MCF 10A (cell line): ENCODE data around the gene NR2E3. TPM values are rescaled to one million over a fixed set of nuclear protein-coding genes. Genes with fewer than 3 reads are reported as not detected.

Experiments used
- BruUV-seq: library from RNA; stranded (reverse); fragments of 400-500 nt; replicated peaks from 2 replicates; lab custom pipeline; 2021; lab: Mats Ljungman, UMichigan
- CTCF ChIA-PET: fragments of 300-600 bp; sonication (Branson Sonifier 250); formaldehyde crosslinking; extraction: SDS; loops from one replicate; lab custom pipeline; 2021; ENCODE audit warnings: antibody characterized with exemption, inconsistent platforms; lab: Yijun Ruan, JAX
- POLR2A ChIA-PET: fragments of 300-600, 350-650 bp; sonication (Branson Sonifier 250); formaldehyde crosslinking; extraction: SDS; loops from one replicate; lab custom pipeline; 2020; ENCODE audit warnings: antibody characterized with exemption, inconsistent platforms; lab: Yijun Ruan, JAX
- DNase-seq: peaks from one replicate; pipeline ENCODE4 v3.0.0-alpha.2; 2018; ENCODE audit not compliant: unreplicated experiment
- H3K27ac Mint-ChIP-seq: one replicate; pipeline ENCODE4 v1.8.0; 2022; ENCODE audit warnings: mild to moderate bottlenecking, low read depth, mixed read lengths; ENCODE audit not compliant: unreplicated experiment
- H3K27me3 Mint-ChIP-seq: one replicate; pipeline ENCODE4 v1.8.0; 2022; ENCODE audit warnings: mixed read lengths; ENCODE audit not compliant: insufficient read depth, unreplicated experiment
- H3K36me3 Mint-ChIP-seq: one replicate; pipeline ENCODE4 v1.8.0; 2022; ENCODE audit warnings: mild to moderate bottlenecking, moderate library complexity, mixed read lengths; ENCODE audit not compliant: insufficient read depth, unreplicated experiment
- H3K4me1 Mint-ChIP-seq: one replicate; pipeline ENCODE4 v1.8.0; 2022; ENCODE audit warnings: mixed read lengths; ENCODE audit not compliant: insufficient read depth, unreplicated experiment
- H3K4me3 Mint-ChIP-seq: one replicate; pipeline ENCODE4 v1.8.0; 2022; ENCODE audit warnings: mild to moderate bottlenecking, moderate library complexity, mixed read lengths; ENCODE audit not compliant: unreplicated experiment
- H3K9me3 Mint-ChIP-seq: one replicate; pipeline ENCODE4 v1.8.0; 2022; ENCODE audit warnings: mixed read lengths; ENCODE audit not compliant: unreplicated experiment
- CTCF ChIP-seq: fragments of 200-600 bp; IDR thresholded peaks from one replicate; pipeline ENCODE4 v1.8.0; 2022; ENCODE audit warnings: antibody characterized with exemption, mild to moderate bottlenecking; ENCODE audit not compliant: unreplicated experiment
- intact Hi-C: fragments of 100-400 bp; cut with micrococcal nuclease; formaldehyde crosslinking; loops from 2 replicates; pipeline ENCODE4 v1.14.1; 2022
- total RNA-seq: library from RNA; stranded (reverse); gene quantifications from 2 replicates; pipeline ENCODE4 v1.2.3, GENCODE V29; 2022

NR2E3 gene
- total RNA-seq, 1 experiment from 2014 or later, result 0.49 TPM

DNA sequence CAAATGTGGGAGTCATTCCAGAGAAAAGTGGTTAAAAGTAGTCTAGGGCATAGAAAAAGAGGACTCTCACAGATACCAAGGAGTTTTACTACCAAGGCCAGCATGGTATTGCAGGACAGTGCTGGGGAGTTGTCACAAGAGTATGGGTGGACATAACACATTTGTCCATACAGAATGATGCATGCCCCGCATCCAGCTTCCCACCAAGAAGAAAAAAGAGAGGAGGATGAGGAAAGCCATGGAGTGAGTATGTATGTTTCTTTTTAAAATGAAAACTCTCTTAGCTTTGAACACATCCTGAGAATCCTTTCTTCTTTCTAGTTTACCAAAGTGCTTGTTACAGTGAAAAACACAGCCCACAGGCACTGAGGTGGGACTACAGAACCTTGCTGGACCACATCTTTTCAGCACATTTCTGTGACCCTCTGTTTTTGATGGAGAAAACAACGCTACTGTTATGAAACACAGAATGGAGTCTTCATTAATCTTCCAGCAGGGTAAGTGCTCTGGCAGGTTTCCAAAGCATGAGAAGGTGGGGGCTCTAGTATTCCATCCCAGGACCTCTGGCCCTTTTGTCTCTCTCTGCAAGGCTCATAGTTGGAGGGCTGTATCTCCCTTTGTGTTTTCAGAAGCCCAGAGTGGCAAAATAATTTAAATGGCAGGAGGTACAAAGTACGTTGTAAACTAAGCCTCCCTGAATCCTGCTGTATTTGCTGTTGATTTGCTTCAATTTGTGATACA, 12.7 kb downstream of the NR2E3 start:
- intact Hi-C loops, result no loop called here
- no peaks in the 10 kb centered on the region for H3K4me1 Mint-ChIP-seq
- H3K27ac Mint-ChIP-seq, result no peak overlapping the region
- H3K36me3 Mint-ChIP-seq, result peaks cover 33% of the 10 kb centered on the region
- ChIA-PET CTCF (interaction anchor here (0.5 kb wide), 1 partner anchor 627 kb away, joined by 3 read pairs; no protein-coding TSS in a partner anchor), POLR2A (no interaction called here)
- BruUV-seq, result no TSS peak
- H3K9me3 Mint-ChIP-seq, result no peaks in the 10 kb centered on the region
- H3K4me3 Mint-ChIP-seq, result no peak overlapping the region
- no peak for DNase-seq
- TF ChIP-seq CTCF, result no peak
- H3K27me3 Mint-ChIP-seq, result no peaks in the 10 kb centered on the region

- CTCF ChIA-PET, result no interaction called here
- no peaks in the 10 kb centered on the region for H3K27me3 Mint-ChIP-seq
- H3K9me3 Mint-ChIP-seq, result no peaks in the 10 kb centered on the region
- no peaks in the 10 kb centered on the region for H3K4me1 Mint-ChIP-seq
- no peak overlapping the region for H3K4me3 Mint-ChIP-seq
- no peak for DNase-seq
- intact Hi-C loops, result no loop called here
- peaks cover 27% of the 10 kb centered on the region for H3K36me3 Mint-ChIP-seq
- TF ChIP-seq CTCF, result no peak
- BruUV-seq, result no TSS peak
- POLR2A ChIA-PET, result no interaction called here
- no peak overlapping the region for H3K27ac Mint-ChIP-seq
These were observed 13.4 kb downstream of the NR2E3 start for GRCh38 chr15:71823801-71824200.

DNA sequence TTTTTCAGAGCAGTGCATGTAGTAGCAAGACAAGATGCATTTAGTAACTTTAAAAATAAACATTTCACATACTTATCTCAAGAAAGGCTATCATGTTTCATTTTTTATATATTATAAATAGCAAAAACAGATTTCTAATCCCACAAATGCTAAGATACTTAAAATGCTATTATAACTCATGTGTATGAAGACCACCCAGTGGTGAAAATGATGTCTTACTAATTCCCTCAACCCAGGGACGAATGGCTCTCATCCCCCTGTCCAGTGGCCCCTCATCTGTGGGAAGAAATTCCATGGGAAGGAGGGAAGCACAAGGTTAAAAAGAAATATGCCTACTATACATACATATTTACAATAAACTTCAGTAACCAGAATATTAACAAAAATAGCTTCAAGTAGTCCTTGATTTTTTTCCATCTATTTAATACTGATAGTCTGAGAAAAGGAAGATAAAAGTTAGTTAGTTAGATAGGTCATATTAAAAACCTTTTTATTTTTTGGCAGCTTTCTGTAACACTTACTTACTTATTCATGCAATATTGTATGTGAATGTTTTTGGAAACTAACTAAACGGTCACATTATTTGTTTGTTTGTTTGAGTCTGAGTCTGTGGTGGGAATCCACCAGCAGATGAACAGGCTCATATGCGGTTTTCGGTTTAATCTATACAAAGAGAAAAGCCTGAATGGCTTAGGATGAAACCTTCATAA, 14.8 kb downstream of the NR2E3 start:
- no TSS peak for BruUV-seq
- no peak for TF ChIP-seq CTCF
- DNase-seq, result no peak
- H3K27me3 Mint-ChIP-seq, result no peaks in the 10 kb centered on the region
- no peaks in the 10 kb centered on the region for H3K9me3 Mint-ChIP-seq
- H3K27ac Mint-ChIP-seq, result no peak overlapping the region
- ChIA-PET POLR2A (no interaction called here), CTCF (interaction anchor here (0.7 kb wide), 2 partner anchors 232 to 1001 kb away, joined by 3 read pairs; no protein-coding TSS in a partner anchor)
- intact Hi-C loops, result no loop called here
- peaks cover 35% of the 10 kb centered on the region for H3K36me3 Mint-ChIP-seq
- no peaks in the 10 kb centered on the region for H3K4me1 Mint-ChIP-seq
- H3K4me3 Mint-ChIP-seq, result no peak overlapping the region

GRCh38 chr15:71826196-71826595, 15.8 kb downstream of the NR2E3 start:
- BruUV-seq, result no TSS peak
- ChIA-PET POLR2A (interaction anchor here (0.6 to 1.9 kb wide), 3 partner anchors 11 to 339 kb away, joined by 3 to 5 read pairs (median 3); no protein-coding TSS in a partner anchor), CTCF (interaction anchor here (0.6 to 1.0 kb wide), 3 partner anchors 328 to 1002 kb away, joined by 3 read pairs; no protein-coding TSS in a partner anchor)
- Mint-ChIP-seq H3K4me1 (no peaks in the 10 kb centered on the region), H3K27me3 (no peaks in the 10 kb centered on the region), H3K4me3 (no peak overlapping the region), H3K36me3 (peaks cover 37% of the 10 kb centered on the region), H3K9me3 (no peaks in the 10 kb centered on the region), H3K27ac (no peak overlapping the region)
- no peak for DNase-seq
- TF ChIP-seq CTCF, result no peak
- intact Hi-C loops, result no loop called here
